ENCODE results near the gene HIF3A.

The HIF3A gene

GRCh38 chr19:46270521-46271256 lies 26.2 kb upstream of the HIF3A start:
- no peak for TF ChIP-seq CTCF (IDR thresholded peaks at IDR 0.05)

- no peak for TF ChIP-seq CTCF (IDR thresholded peaks at IDR 0.05)
These were observed 25.2 kb upstream of the HIF3A start for GRCh38 chr19:46271481-46272197.

- TF ChIP-seq CTCF (IDR thresholded peaks at IDR 0.05): no peak
These were observed 17.7 kb upstream of the HIF3A start for GRCh38 chr19:46279177-46279576.

GRCh38 chr19:46283771-46284170 lies 13.1 kb upstream of the HIF3A start:
- TF ChIP-seq CTCF (IDR thresholded peaks at IDR 0.05): no peak

- TF ChIP-seq CTCF (IDR thresholded peaks at IDR 0.05): no peak
These were observed 12.2 kb upstream of the HIF3A start for GRCh38 chr19:46284635-46285034.

GRCh38 chr19:46287585-46287984 lies 9.3 kb upstream of the HIF3A start:
- no peak for TF ChIP-seq CTCF (IDR thresholded peaks at IDR 0.05)

GRCh38 chr19:46288896-46289588 lies 7.8 kb upstream of the HIF3A start:
- no peak for TF ChIP-seq CTCF (IDR thresholded peaks at IDR 0.05)

Data from LNCAP (cell line).